Measurements from ENCODE around the gene SEC22B.
"Not testable (repeated sequence)": the region's sequence is repeated elsewhere in the genome, so short reads cannot be mapped to it uniquely, and the experiment has no call there.

The SEC22B gene

DNA sequence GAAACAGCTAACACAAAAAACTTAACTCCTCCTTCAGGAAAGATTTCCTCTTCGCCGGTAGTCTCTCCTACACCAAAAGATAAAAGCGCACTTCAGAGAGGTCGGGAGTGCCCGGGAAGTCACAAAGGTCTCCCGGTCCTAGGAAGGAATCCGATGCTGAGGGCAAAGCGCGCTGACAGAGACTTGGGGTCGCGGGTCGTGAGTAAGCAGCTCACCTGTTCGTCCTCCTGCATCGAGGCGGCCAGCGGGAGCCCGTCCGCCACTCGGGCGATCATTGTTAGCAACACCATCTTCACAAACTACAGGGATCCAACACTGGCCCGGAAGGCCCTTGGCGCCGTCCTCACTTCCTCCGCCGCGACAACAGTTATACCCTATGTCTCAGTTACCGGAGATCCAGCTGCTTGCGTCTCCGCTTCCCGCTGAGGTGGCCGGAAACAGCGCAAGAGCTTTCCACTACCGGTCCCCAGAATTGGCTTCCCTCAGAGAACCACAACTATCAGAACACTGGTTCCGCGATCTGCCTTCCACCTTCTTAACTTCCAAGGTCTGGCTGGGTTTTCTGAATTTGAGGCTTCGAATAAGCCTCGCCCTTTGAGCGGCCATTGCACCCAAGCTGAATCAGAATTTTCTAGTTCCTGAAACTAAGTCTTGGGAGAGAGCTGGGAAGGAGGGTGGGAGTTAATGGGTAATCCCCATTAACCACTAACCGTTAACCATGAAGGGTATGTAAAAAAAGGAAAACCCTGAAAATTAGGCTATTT, at the start of gene SEC22B:
TSS of gene SEC22B (minus strand) at position 429 of the 764 bp plus-strand sequence. CDS start at position 290, 139 bp downstream.
- peak; percentile 74 to 93 (median 88) for DNase-seq

- not testable (repeated sequence) for DNase-seq
These were observed 41.6 kb upstream of the SEC22B start for GRCh38 chr1:120217933-120218332.

DNA sequence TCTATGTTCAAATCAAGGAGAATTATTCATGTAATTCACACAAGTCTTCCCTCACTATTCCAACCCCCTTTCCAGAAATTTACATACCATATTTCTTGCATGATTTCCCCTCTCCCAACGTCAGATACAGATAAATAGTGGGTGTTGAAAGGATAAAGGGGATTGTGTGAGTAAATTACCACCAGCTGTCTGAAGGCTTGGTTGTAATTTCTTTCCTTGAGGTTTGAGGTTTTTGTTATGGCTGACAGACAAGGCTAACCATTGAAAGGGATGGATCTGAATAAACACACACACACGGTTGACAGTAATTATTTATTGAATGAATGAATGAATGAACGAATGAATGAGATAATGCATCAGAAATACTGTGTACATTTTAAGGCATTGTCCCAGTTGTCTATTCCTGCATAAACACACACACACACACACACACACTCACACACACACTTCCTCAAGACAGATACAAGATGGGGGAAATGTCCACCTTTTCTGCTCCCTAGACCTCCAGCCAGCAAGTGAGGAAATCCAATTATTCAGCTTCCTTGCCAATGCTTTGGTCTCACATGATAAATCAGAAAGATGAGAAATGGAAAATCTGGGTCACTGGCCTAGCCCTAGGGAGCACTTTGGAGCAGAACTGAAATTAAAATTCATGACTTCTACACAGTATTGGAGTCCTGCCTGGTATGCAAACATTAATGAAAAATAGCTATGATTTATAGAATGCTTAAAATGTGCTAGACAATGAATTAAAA, 41.0 kb upstream of the SEC22B start:
- not testable (repeated sequence) for DNase-seq

DNA sequence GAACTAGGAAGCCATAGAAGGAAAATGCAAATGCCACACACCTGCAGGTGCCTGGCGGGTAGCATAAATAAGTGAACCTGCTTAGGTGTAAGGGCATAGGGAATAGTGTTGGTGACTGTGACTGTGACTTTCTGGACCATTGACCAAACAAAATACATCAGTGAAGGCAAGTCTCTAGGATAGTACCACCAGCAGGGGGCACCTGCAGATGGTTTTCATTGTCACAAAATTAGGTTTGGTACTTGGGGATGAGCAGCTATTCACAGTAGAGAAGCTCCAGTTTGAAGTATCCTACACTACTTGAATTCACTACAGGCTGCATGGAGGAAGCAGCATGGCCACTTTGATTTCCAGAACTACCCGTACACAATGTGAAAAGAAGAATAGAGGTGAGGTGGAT, 37.3 kb upstream of the SEC22B start:
- DNase-seq = not testable (repeated sequence)

GRCh38 chr1:120210754-120211153, 34.4 kb upstream of the SEC22B start:
- not testable (repeated sequence) for DNase-seq

- not testable (repeated sequence) for DNase-seq
These were observed 20.8 kb upstream of the SEC22B start for GRCh38 chr1:120196863-120197775.

GRCh38 chr1:120188626-120189025, 12.3 kb upstream of the SEC22B start:
- DNase-seq = not testable (repeated sequence)

DNA sequence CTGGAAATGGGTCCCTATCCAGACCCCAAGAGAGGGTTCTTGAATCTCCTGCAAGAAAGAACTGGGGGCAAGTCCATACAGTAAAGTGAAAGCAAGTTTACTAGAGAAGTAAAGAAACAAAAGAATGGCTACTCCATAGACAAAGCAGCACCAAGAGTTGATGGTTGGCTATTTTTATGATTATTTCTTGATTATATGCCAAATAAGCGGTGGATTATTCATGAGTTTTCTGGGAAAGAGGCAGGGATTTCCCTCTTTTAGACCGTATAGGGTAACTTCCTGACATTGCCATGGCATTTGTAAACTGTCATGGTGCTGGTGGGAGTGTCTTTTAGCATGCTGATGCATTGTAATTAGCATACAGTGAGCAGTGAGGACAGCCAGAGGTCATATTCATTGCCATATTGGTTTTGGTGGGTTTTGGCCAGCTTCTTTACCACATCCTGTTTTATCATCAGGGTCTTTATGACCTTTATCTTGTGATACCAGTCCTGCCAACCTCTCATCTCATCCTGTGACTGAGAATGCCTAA, 5.9 kb upstream of the SEC22B start:
- not testable (repeated sequence) for DNase-seq

DNA sequence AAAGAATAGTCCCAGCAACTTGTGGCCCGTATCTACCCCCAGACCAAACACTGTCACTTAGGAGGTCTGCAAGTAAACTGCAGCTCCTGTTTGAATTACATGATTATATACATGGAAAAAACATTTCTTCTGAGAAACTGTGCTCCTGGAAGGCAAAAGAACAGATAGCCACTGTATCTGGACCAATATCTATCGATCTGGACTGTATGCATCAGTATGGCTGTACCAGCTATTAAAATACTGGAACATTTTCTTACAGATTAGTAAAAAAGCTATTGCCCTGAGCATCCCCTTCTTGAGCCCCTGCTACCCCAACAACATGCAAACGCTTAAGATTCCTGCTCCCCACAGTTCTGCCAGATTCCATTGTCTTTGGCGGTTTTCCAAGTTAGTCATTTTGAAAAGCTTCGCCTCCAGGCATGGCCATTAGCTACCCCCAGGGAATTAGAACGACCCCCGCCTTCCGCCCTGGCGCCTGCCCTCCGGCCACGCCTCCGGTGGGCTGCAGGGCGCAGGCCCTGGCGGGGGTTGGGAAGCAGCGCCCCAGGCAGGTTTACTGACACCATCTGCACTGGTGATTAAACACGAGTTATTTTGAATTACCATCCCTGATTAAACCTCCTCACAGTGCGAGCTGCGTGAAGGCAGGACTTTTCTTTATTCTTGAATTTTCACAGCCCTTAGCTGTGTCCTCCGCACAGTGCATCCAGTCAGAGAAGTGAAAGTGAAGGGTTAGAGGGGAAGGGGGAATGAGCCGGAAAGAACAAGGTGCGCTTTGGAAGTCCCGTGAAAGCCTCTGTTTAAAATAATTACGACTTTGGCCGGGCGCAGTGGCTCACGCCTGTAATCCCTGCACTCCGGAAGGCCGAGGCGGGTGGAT, 3.7 kb upstream of the SEC22B start:
- not testable (repeated sequence) for DNase-seq

GRCh38 chr1:120178799-120179756, 2.8 kb upstream of the SEC22B start:
- DNase-seq = no peak

DNA sequence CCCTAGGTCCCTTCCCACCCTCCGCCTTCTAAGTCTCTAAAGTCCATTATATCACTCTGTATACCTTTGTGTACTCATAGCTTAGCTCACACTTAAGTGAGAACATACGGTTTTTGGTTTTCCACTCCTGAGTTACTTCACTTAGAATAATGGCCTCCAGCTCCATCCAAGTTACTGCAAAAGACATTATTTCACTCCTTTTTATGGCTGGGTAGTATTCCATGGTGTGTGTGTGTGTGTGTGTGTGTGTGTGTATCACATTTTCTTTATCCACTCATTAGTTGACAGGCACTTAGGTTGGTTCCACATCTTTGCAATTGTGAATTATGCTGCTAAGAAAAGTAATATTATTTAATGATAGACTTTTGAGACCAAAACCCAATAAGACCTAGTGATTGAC, 1.7 kb upstream of the SEC22B start:
- not testable (repeated sequence) for DNase-seq

GRCh38 chr1:120175688-120176087, 632 bp downstream of the SEC22B start:
- DNase-seq = not testable (repeated sequence)

- DNase-seq = not testable (repeated sequence)
These were observed 11.6 kb downstream of the SEC22B start for GRCh38 chr1:120164761-120165160.

DNA sequence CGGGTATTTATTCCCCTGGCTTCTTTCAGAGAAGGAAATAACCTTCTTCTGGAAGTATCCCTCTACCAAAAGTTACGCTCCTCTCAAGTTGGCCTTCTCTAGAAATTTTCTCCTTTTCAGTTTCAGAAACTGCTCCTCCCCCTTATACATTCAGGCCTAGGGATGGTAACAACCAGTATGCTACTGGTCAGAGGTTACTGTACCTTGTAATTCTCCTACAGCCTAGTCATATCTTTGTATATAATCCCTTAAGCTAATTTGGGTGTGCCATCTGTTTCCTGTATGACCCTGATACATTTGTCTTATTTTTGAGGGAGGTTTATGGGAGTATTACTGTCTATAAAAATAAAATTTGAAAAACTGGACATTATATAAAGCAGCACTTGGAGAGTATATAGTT, 14.3 kb downstream of the SEC22B start:
- DNase-seq = not testable (repeated sequence)

DNA sequence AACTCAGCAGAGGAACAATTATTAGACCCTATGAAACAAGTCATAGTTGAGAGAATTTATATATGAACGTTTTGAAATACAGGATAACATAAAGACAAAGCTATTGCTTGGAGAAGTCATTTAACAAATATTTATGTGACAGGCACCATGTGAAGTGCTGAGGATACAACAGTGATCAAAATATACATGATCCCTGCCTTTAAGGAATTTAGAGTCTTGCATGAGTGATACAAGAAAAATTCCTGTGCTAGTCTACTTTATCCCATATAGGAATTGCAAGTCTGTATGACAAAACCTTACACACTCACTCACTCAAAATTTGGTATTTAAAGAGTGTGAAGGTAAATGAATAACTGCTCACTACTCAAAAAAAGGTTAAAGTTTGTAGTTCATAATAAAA, 17.8 kb downstream of the SEC22B start:
- not testable (repeated sequence) for DNase-seq

GRCh38 chr1:120158086-120158485, 18.2 kb downstream of the SEC22B start:
- DNase-seq = not testable (repeated sequence)

DNA sequence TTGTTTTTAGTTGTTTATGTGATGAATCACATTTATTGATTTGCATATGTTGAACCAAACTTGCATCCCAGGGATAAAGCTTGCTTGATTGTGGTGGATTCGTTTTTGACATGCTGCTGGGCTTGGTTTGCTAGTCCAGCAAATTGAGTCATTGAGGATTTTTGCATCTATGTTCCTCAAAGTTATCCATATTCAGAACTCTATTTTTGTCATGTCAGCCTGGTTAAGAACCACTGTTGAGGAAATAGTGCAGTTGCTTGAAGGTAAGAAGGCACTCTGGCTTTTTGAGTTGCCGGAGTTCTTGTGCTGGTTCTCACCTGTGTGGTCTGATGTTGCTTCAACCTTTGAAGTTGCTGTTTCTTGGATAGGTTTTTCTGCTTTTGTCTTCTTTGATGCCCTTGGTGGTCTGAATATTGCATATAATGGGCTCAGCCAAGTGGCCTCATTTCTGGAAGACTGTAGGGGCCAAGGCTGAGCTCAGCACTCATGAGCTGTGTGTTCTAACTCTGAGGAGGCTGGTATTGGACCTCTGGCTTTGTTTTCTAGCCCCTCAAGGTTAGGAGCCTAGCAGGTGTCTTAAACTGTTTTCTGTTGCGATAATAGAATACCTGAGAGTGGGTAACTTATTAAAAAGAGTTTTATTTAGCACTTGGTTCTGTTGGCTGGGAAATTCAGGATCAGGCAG, 26.0 kb downstream of the SEC22B start:
- DNase-seq = not testable (repeated sequence)

DNA sequence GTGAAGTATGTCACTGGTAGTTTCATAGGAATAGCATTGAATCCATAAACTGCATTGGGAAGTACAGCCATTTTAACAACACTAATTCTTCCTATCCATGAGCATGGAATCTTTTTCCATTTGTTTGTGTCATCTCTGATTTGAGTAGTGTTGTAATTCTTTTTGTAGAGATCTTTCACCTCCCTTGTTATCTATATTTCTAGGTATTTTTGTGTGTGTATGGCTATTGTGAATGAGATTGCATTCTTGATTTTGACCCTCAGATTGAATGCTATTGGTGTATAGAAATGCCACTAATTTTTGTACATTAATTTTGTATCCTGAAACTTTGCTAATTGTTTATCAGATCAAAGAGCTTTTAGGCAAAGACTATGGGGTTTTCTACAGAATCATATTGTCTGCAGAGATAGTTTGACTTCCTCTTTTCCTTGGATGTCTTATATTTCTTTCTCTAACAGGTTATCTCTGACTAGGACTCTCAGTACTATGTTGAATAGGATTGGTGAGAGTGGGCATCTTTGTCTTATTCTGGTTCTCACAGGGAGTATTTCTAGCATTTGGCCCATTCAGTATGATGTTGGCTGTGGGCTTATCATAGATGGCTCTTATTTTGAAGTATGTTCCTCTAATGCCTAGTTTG, 26.8 kb downstream of the SEC22B start:
- DNase-seq = not testable (repeated sequence)

- DNase-seq = not testable (repeated sequence)
These were observed 30.5 kb downstream of the SEC22B start for GRCh38 chr1:120145806-120146205.

Measured in stimulated activated naive CD4-positive, alpha-beta T cell (primary cell).